GM19463 (cell line): ENCODE data around the gene ADGRV1.
"Not testable (repeated sequence)": the region's sequence is repeated elsewhere in the genome, so short reads cannot be mapped to it uniquely, and the experiment has no call there.

Source experiments
- ATAC-seq: cut with Tn5 transposase; IDR thresholded peaks from one replicate; pipeline ENCODE4 v1.9.1; 2021; ENCODE audit warnings: mild to moderate bottlenecking, moderate library complexity; ENCODE audit not compliant: unreplicated experiment

ADGRV1 gene

GRCh38 chr5:90967851-90968250, 409.3 kb downstream of the ADGRV1 start:
- no peak for ATAC-seq

- ATAC-seq, result no peak
Observed at GRCh38 chr5:90968319-90968718, 409.7 kb downstream of the ADGRV1 start.

GRCh38 chr5:90969945-90970344, 411.3 kb downstream of the ADGRV1 start:
- ATAC-seq, result not testable (repeated sequence)

GRCh38 chr5:90981177-90981576, 422.6 kb downstream of the ADGRV1 start:
- no peak for ATAC-seq

GRCh38 chr5:90981821-90982220, 423.2 kb downstream of the ADGRV1 start:
- ATAC-seq, result no peak

GRCh38 chr5:90982576-90982975, 424.0 kb downstream of the ADGRV1 start:
- no peak for ATAC-seq

- ATAC-seq, result no peak
Observed at GRCh38 chr5:90983148-90983547, 424.6 kb downstream of the ADGRV1 start.

GRCh38 chr5:90983711-90984124, 425.1 kb downstream of the ADGRV1 start:
- ATAC-seq, result no peak

GRCh38 chr5:90985341-90985740, 426.7 kb downstream of the ADGRV1 start:
- ATAC-seq, result no peak

GRCh38 chr5:90987726-90988125, 429.1 kb downstream of the ADGRV1 start:
- no peak for ATAC-seq

GRCh38 chr5:90991201-90991600, 432.6 kb downstream of the ADGRV1 start:
- ATAC-seq, result no peak

GRCh38 chr5:90994796-90995195, 436.2 kb downstream of the ADGRV1 start:
- no peak for ATAC-seq

GRCh38 chr5:90996089-90996488, 437.5 kb downstream of the ADGRV1 start:
- no peak for ATAC-seq

- no peak for ATAC-seq
Observed at GRCh38 chr5:90997082-90997481, 438.5 kb downstream of the ADGRV1 start.

- ATAC-seq, result no peak
Observed at GRCh38 chr5:91000743-91001142, 442.1 kb downstream of the ADGRV1 start.

- no peak for ATAC-seq
Observed at GRCh38 chr5:91006713-91007112, 448.1 kb downstream of the ADGRV1 start.

- ATAC-seq, result no peak
Observed at GRCh38 chr5:91007251-91007650, 448.7 kb downstream of the ADGRV1 start.

GRCh38 chr5:91007780-91008402, 449.3 kb downstream of the ADGRV1 start:
- ATAC-seq, result no peak

- ATAC-seq, result no peak
Observed at GRCh38 chr5:91010090-91010489, 451.5 kb downstream of the ADGRV1 start.

- ATAC-seq, result no peak
Observed at GRCh38 chr5:91011029-91011428, 452.4 kb downstream of the ADGRV1 start.

- not testable (repeated sequence) for ATAC-seq
Observed at GRCh38 chr5:91012867-91013266, 454.3 kb downstream of the ADGRV1 start.

- no peak for ATAC-seq
Observed at GRCh38 chr5:91016322-91016721, 457.7 kb downstream of the ADGRV1 start.
